GM12878 (cell line): ENCODE data around the gene ZNF687. TPM values are rescaled to one million over a fixed set of nuclear protein-coding genes. Genes with fewer than 3 reads are reported as not detected.

ENCODE experiments used
- ATAC-seq: fragments of 200-7000 bp; cut with Tn5 transposase; 3 replicates; pipeline ENCODE4 v1.9.1; 2020; ENCODE audit warnings: mild to moderate bottlenecking, moderate library complexity
- BruUV-seq: library from RNA; stranded (reverse); fragments of 400-500 nt; replicated peaks from 2 replicates; lab custom pipeline; 2021; lab: Mats Ljungman, UMichigan
- CTCF ChIA-PET: fragments of 300-600 bp; sonication (Branson Sonifier 250); formaldehyde crosslinking; extraction: SDS; loops from one replicate; lab custom pipeline; 2021; ENCODE audit warnings: inconsistent platforms; lab: Yijun Ruan, JAX
- POLR2A ChIA-PET: fragments of 350-600 bp; formaldehyde crosslinking; extraction: SDS; loops from one replicate; lab custom pipeline; 2021; ENCODE audit warnings: inconsistent platforms; lab: Charles Lee
- RAD21 ChIA-PET: fragments of 300-600 bp; sonication (Branson Sonifier 250); formaldehyde crosslinking; loops from one replicate; lab custom pipeline; 2023; ENCODE audit warnings: antibody characterized with exemption; ENCODE audit not compliant: unreplicated experiment; lab: Charles Lee
- SMC1A ChIA-PET: fragments of 300-600 bp; sonication (Branson Sonifier 250); formaldehyde crosslinking; loops from one replicate; lab custom pipeline; 2023; ENCODE audit not compliant: unreplicated experiment, uncharacterized antibody; lab: Charles Lee
- DNase-seq: peaks from one replicate; pipeline ENCODE4 v3.0.0-alpha.2; 2011; ENCODE audit warnings: low read depth, low spot score
- FAIRE-seq: peaks from 3 replicates; lab custom pipeline; 2011; peaks lifted over from hg19 to GRCh38; lab: Jason Lieb, UNC
- H2AFZ ChIP-seq: 2 replicates; pipeline ENCODE4 v1.6.0; 2011; ENCODE audit warnings: low read depth, low read length, control low read depth; ENCODE audit not compliant: control insufficient read depth
- H3K27ac ChIP-seq: 2 replicates; pipeline ENCODE4 v1.5.1; 2011; ENCODE audit warnings: control low read depth; ENCODE audit not compliant: control insufficient read depth, insufficient read depth
- H3K27me3 ChIP-seq, 2 experiments: replicated peaks in 1 of 2; 2 replicates each; pipeline versions ENCODE4 v1.6.0 to v1.6.1; 2011; ENCODE audit warnings: low read length in 1 of 2; ENCODE audit not compliant: control insufficient read depth in 2 of 2, insufficient read depth in 2 of 2
- H3K36me3 ChIP-seq, 2 experiments: 2 replicates each; pipeline ENCODE4 v1.5.1; 2011; ENCODE audit warnings: low read length in 1 of 2; ENCODE audit not compliant: control insufficient read depth in 2 of 2, insufficient read depth in 2 of 2
- H3K4me1 ChIP-seq: 2 replicates; pipeline ENCODE4 v1.6.1; 2011; ENCODE audit warnings: mild to moderate bottlenecking, low read length, moderate library complexity, mixed read lengths; ENCODE audit not compliant: control insufficient read depth, insufficient read depth
- H3K4me2 ChIP-seq: 2 replicates; pipeline ENCODE4 v1.6.0; 2011; ENCODE audit warnings: control low read depth; ENCODE audit not compliant: control insufficient read depth, insufficient read depth
- H3K4me3 ChIP-seq: fragments of 200-600 bp; sonication (generic); 2 replicates; pipeline ENCODE4 v1.5.1; 2016
- H3K79me2 ChIP-seq: 2 replicates; pipeline ENCODE4 v1.6.0; 2011; ENCODE audit warnings: low read length; ENCODE audit not compliant: control insufficient read depth, insufficient read depth
- H3K9ac ChIP-seq: 2 replicates; pipeline ENCODE4 v1.8.0; 2011; ENCODE audit warnings: low read length, control low read depth, mixed read lengths; ENCODE audit not compliant: control insufficient read depth, insufficient read depth
- H3K9me3 ChIP-seq: replicated peaks from 3 replicates; pipeline ENCODE4 v1.5.1; 2011; ENCODE audit warnings: mild to moderate bottlenecking, low read length; ENCODE audit not compliant: control insufficient read depth, insufficient read depth
- H4K20me1 ChIP-seq: 2 replicates; pipeline ENCODE4 v1.6.0; 2011; ENCODE audit not compliant: control insufficient read depth, insufficient read depth
- BMI1 ChIP-seq: fragments of 450-650 bp; IDR thresholded peaks from 2 replicates; pipeline ENCODE4 v1.6.1; 2016; ENCODE audit warnings: mild to moderate bottlenecking, moderate library complexity, borderline replicate concordance
- CBX3 ChIP-seq: fragments of 200-600 bp; sonication (generic); IDR thresholded peaks from 2 replicates; pipeline ENCODE4 v1.6.1; 2016; ENCODE audit warnings: low read depth, borderline replicate concordance
- CHD1 ChIP-seq: IDR thresholded peaks from 2 replicates; pipeline ENCODE4 v1.6.1; 2012; ENCODE audit warnings: low read depth, low read length, improper control_type of control experiment
- CHD4 ChIP-seq: fragments of 200-600 bp; sonication (generic); IDR thresholded peaks from 2 replicates; pipeline ENCODE4 v1.6.1; 2016; ENCODE audit warnings: mild to moderate bottlenecking
- CREM ChIP-seq: IDR thresholded peaks from 2 replicates; pipeline ENCODE4 v1.6.1; 2014; ENCODE audit warnings: antibody characterized with exemption, low read depth
- ETV6 ChIP-seq, 2 experiments: fragments of 450-650 bp in 1 of 2; IDR thresholded peaks in 1 of 2; conservative IDR thresholded peaks in 1 of 2; 2 replicates each; pipeline ENCODE4 v1.6.1; 2014; ENCODE audit warnings: antibody characterized with exemption in 1 of 2, borderline replicate concordance in 1 of 2, low read depth in 1 of 2, mild to moderate bottlenecking in 1 of 2, moderate library complexity in 1 of 2
- HDAC6 ChIP-seq: fragments of 200-600 bp; sonication (generic); IDR thresholded peaks from one replicate; pipeline ENCODE4 v1.8.0; 2017; ENCODE audit warnings: antibody characterized with exemption; ENCODE audit not compliant: unreplicated experiment
- IKZF1 ChIP-seq: fragments of 450-650 bp; conservative IDR thresholded peaks from 2 replicates; pipeline ENCODE4 v1.6.1; 2017; ENCODE audit warnings: antibody characterized with exemption, mild to moderate bottlenecking
- JUNB ChIP-seq: IDR thresholded peaks from 2 replicates; pipeline ENCODE4 v1.6.1; 2016; ENCODE audit warnings: antibody characterized with exemption, mild to moderate bottlenecking
- KAT2A ChIP-seq: conservative IDR thresholded peaks from 2 replicates; pipeline ENCODE4 v1.6.1; 2011; ENCODE audit warnings: low read depth, low read length; ENCODE audit not compliant: control insufficient read depth
- KLF5 ChIP-seq: fragments of 450-650 bp; IDR thresholded peaks from 2 replicates; pipeline ENCODE4 v1.6.1; 2014; ENCODE audit warnings: mild to moderate bottlenecking; ENCODE audit not compliant: partially characterized antibody
- MYC ChIP-seq: IDR thresholded peaks from 2 replicates; pipeline ENCODE4 v1.6.1; 2011; ENCODE audit warnings: mild to moderate bottlenecking, low read length, moderate library complexity, inconsistent platforms; ENCODE audit not compliant: insufficient read depth, insufficient replicate concordance, insufficient read length, severe bottlenecking
- SPI1 ChIP-seq: IDR thresholded peaks from 2 replicates; pipeline ENCODE4 v1.6.1; 2011; ENCODE audit warnings: low read depth, mild to moderate bottlenecking, low read length, moderate library complexity, borderline replicate concordance; ENCODE audit not compliant: insufficient read depth
- SUPT20H ChIP-seq: IDR thresholded peaks from 2 replicates; pipeline ENCODE4 v1.6.1; 2011; ENCODE audit warnings: low read depth, mild to moderate bottlenecking, low read length, moderate library complexity, borderline replicate concordance; ENCODE audit not compliant: control insufficient read depth
- TBL1XR1 ChIP-seq: IDR thresholded peaks from 2 replicates; pipeline ENCODE4 v1.6.1; 2012; ENCODE audit warnings: low read depth, low read length, improper control_type of control experiment
- YY1 ChIP-seq: IDR thresholded peaks from 2 replicates; pipeline ENCODE4 v1.6.1; 2011; ENCODE audit warnings: low read depth, mild to moderate bottlenecking, low read length
- ZNF274 ChIP-seq: IDR thresholded peaks from one replicate; pipeline ENCODE4 v1.8.0; 2011; ENCODE audit not compliant: insufficient read length, insufficient read depth
- WGBS: methylation state at CpG from one replicate; pipeline ENCODE4 v1.1.6; 2016; ENCODE audit warnings: low lambda C conversion rate; ENCODE audit not compliant: insufficient replicate concordance, insufficient coverage; ENCODE audit errors: missing lambda C conversion rate; 5-methylcytosine and 5-hydroxymethylcytosine counted together
- in situ Hi-C: fragments of 300-500 bp; cut with MboI; formaldehyde crosslinking; loops from 9 replicates; pipeline ENCODE4 v1.14.3; 2018; ENCODE audit warnings: mixed read lengths
- intact Hi-C: fragments of 100-400 bp; cut with micrococcal nuclease; formaldehyde crosslinking; loops from one replicate; pipeline ENCODE4 v1.14.2; 2022; ENCODE audit not compliant: unreplicated experiment
- polyA plus RNA-seq, 11 experiments: library from polyadenylated mRNA; depleted of rRNA in 4 of 11; unstranded in 6 of 11; stranded (reverse) in 5 of 11; fragments of >200 nt; fragmentation: Nextera tagmentation in 4 of 11; fragmentation: Illumina TruSeq in 1 of 11; extraction: Ambion mirVana in 4 of 11; extraction: Trizol in 1 of 11; gene quantifications; 1 replicate in 1 of 11; 2 replicates in 10 of 11; pipeline versions ENCODE4 v1.2.1 to v1.2.3, GENCODE V29; 2011 to 2016; ENCODE audit warnings: inconsistent platforms in 2 of 11, missing spikeins in 2 of 11, low read depth in 1 of 11
- total RNA-seq, 4 experiments: library from RNA; depleted of rRNA in 3 of 4; stranded (reverse); fragments of >200 nt in 3 of 4; fragmentation: Illumina TruSeq in 1 of 4; extraction: Trizol in 1 of 4; gene quantifications; 2 replicates each; pipeline versions ENCODE4 v1.2.1 to v1.2.3, GENCODE V29; 2013 to 2021
- TF ChIP-seq, protein P1 (sequence below): fragments of 450-650 bp; formaldehyde crosslinking; IDR thresholded peaks from 2 replicates; pipeline ENCODE4 v1.5.0; 2022; ENCODE audit warnings: mild to moderate bottlenecking, missing genetic modification characterization

Gene ZNF687
- total and polyA plus RNA-seq, 10 of the 15 experiments (the other 5 are each of a cell fraction or from before 2014, with no cell fraction given): 0.08 to 30.9 (median 9.9) TPM

DNA sequence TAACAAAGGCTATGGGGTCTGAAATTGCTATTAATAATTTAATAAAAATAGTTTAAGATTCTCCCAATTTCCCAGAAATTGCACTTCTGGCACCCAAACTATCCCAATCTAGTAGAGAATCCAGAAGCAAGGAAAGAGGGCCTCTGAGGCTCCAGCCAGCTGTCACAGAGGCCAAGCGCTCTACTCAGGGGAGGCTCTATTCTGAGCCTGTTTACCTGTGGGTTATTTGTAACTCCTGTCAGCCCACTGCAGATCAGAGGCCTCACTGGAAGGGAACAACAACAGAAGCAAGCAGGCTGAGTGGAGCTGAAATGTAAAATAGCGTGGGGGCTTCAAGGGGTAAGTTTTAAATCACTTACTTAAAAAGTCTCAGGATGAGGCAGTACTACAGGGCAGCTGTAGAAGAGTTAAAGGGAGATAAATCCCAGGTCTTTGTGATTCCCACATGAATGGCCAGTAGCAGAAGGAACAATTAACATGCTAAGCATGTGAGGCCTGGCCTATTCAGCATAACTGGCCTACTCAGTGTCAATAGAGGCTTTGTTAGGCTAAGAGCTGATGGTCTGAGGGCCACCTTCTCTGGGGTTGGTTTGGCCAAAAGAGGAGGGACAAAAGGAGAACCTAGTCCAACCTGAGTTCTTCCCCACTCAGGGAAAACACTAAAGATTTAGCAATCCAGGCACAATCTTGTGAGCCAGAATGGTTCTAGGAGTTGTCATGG is 12.8 kb downstream of the ZNF687 start (continued):
- TF ChIP-seq, protein P1, sequence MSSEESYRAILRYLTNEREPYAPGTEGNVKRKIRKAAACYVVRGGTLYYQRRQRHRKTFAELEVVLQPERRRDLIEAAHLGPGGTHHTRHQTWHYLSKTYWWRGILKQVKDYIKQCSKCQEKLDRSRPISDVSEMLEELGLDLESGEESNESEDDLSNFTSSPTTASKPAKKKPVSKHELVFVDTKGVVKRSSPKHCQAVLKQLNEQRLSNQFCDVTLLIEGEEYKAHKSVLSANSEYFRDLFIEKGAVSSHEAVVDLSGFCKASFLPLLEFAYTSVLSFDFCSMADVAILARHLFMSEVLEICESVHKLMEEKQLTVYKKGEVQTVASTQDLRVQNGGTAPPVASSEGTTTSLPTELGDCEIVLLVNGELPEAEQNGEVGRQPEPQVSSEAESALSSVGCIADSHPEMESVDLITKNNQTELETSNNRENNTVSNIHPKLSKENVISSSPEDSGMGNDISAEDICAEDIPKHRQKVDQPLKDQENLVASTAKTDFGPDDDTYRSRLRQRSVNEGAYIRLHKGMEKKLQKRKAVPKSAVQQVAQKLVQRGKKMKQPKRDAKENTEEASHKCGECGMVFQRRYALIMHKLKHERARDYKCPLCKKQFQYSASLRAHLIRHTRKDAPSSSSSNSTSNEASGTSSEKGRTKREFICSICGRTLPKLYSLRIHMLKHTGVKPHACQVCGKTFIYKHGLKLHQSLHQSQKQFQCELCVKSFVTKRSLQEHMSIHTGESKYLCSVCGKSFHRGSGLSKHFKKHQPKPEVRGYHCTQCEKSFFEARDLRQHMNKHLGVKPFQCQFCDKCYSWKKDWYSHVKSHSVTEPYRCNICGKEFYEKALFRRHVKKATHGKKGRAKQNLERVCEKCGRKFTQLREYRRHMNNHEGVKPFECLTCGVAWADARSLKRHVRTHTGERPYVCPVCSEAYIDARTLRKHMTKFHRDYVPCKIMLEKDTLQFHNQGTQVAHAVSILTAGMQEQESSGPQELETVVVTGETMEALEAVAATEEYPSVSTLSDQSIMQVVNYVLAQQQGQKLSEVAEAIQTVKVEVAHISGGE: no peak
- TF ChIP-seq BMI1 (no peak), HDAC6 (no peak)

DNA sequence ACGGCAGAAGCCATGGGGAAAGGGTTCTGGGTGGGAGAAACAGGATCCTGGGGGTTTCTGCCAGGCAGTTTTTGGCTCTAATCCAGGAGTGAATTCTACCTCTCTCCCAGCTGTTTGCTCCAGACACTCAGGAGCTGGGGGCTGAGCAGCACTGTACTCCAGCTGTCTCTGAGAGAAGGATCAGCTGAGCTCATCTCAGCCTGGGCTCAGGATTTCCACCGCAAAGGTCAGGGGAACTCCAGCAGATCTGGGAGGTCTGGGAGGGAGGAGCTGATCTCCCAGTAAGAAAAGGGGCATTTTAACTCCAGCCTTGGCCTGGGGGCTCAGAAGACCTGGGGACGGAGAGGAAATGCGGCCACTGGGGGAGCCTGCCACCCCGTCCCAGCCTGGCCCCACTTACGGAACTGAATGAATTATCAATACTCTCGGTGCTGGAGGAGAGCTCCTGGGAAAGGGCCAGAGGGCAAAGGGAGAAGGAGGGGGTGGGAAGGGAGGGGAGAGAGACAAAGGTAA is 27.8 kb downstream of the ZNF687 start:
- POLR2A ChIA-PET: interaction anchor here (0.7 to 4.8 kb wide), 3 partner anchors 15 to 17 kb away, joined by 3 to 19 read pairs (median 5); partner anchors contain the start of gene PI4KB
- Histone ChIP-seq H3K79me2 (no peaks in the 10 kb centered on the region), H2AFZ (no peak overlapping the region), H3K27me3 (no peaks in the 10 kb centered on the region), H3K4me1 (no peaks in the 10 kb centered on the region), H3K36me3 (peaks cover 21 to 46% of the 10 kb centered on the region in 2 experiments), H3K9me3 (no peaks in the 10 kb centered on the region), H3K4me2 (no peak overlapping the region), H3K4me3 (no peak overlapping the region), H3K9ac (no peak overlapping the region), H3K27ac (no peak overlapping the region), H4K20me1 (0 out of 2 replicates have a peak, but pooled peaks cover 4% of the 10 kb centered on the region)
- FAIRE-seq: no peak
- intact Hi-C loops (no loop called here), in situ Hi-C loops (no loop called here)
- DNase-seq: no peak
- no peak for ATAC-seq
- SMC1A ChIA-PET: interaction anchor here (0.8 to 3.8 kb wide), 5 partner anchors 9 to 88 kb away, joined by 3 to 15 read pairs (median 4); no protein-coding TSS in a partner anchor
- RAD21 ChIA-PET: interaction anchor here (0.9 to 2.8 kb wide), 3 partner anchors 9 to 31 kb away, joined by 3 to 18 read pairs (median 7); partner anchors contain the start of gene PI4KB
- BruUV-seq: no TSS peak
- WGBS: 94% methylated on average over 6 of the region's 7 CpGs
- CTCF ChIA-PET: interaction anchor here (0.9 to 4.1 kb wide), 7 partner anchors 9 to 89 kb away, joined by 3 to 32 read pairs (median 5); partner anchors contain the start of gene PSMD4
- no peak for TF ChIP-seq BMI1
- TF ChIP-seq CHD4: no peak
- no peak for TF ChIP-seq HDAC6
- TF ChIP-seq SPI1: no peak
- TF ChIP-seq CREM: no peak
- TF ChIP-seq CHD1: no peak
- no peak for TF ChIP-seq MYC
- no peak for TF ChIP-seq ETV6 (conservative IDR thresholded peaks at IDR 0.05 in 1 of 2, IDR thresholded peaks at IDR 0.05 in 1 of 2; ENCODE audit: borderline replicate concordance in 1 of 2, low read depth in 1 of 2)
- no peak for TF ChIP-seq IKZF1
- no peak for TF ChIP-seq TBL1XR1
- no peak for TF ChIP-seq ZNF274
- TF ChIP-seq KAT2A: no peak
- no peak for TF ChIP-seq JUNB
- no peak for TF ChIP-seq CBX3
- no peak for TF ChIP-seq YY1
- TF ChIP-seq KLF5: no peak
- TF ChIP-seq SUPT20H: no peak
